ENCODE measurements around the gene SMPD3. TPM values are rescaled to one million over a fixed set of nuclear protein-coding genes. Genes with fewer than 3 reads are reported as not detected.

SMPD3 gene
- total and polyA plus RNA-seq, 8 donors: 0.83 to 5.5 (median 2.2) TPM

- intact Hi-C loops (cut with DNase I): no loop called here
- FAIRE-seq (no peak), ATAC-seq (no peak)
Measured at GRCh38 chr16:68378436-68379415, 69.6 kb downstream of the SMPD3 start.

GRCh38 chr16:68377667-68378393, 70.5 kb downstream of the SMPD3 start:
- WGBS, 2 donors: 71% methylated on average over 11 of the region's 11 CpGs
- H3K4me3 ChIP-seq: no peak overlapping the region
- intact Hi-C loops (cut with DNase I): no loop called here
- no peaks in the 10 kb centered on the region for H3K9me3 ChIP-seq
- no peaks in the 10 kb centered on the region for H3K36me3 ChIP-seq
- FAIRE-seq (no peak), DNase-seq (peak in 2 of 6 donors; percentile 12 to 32), ATAC-seq (peak in 3 of 4 donors; percentile 23 to 58 (median 58))
- H3K27me3 ChIP-seq: no peaks in the 10 kb centered on the region
- no peak overlapping the region for H3K27ac ChIP-seq
- TF ChIP-seq CTCF (IDR thresholded peaks at IDR 0.05): no peak
- no peaks in the 10 kb centered on the region for H3K4me1 ChIP-seq

More at GRCh38 chr16:68378436-68379415, 69.6 kb downstream of the SMPD3 start:
- Histone ChIP-seq H3K4me3 (no peak overlapping the region), H3K9me3 (no peaks in the 10 kb centered on the region), H3K36me3 (no peaks in the 10 kb centered on the region), H3K27me3 (no peaks in the 10 kb centered on the region), H3K27ac (no peak overlapping the region), H3K4me1 (no peaks in the 10 kb centered on the region)
- TF ChIP-seq CTCF (IDR thresholded peaks at IDR 0.05): no peak
- DNase-seq: peak in 2 of 6 donors; percentile 6 to 21
- WGBS, 2 donors: 78 to 85% methylated on average over 13 of the region's 13 CpGs

GRCh38 chr16:68377221-68377620, 71.1 kb downstream of the SMPD3 start:
- no peaks in the 10 kb centered on the region for H3K36me3 ChIP-seq
- ATAC-seq (no peak), FAIRE-seq (no peak), DNase-seq (peak in 2 of 6 donors; percentile 7 to 49)
- TF ChIP-seq CTCF (IDR thresholded peaks at IDR 0.05): no peak
- H3K27me3 ChIP-seq: no peaks in the 10 kb centered on the region
- no peak overlapping the region for H3K27ac ChIP-seq
- no peaks in the 10 kb centered on the region for H3K9me3 ChIP-seq
- intact Hi-C loops (cut with DNase I): no loop called here
- no peak overlapping the region for H3K4me3 ChIP-seq
- H3K4me1 ChIP-seq: no peaks in the 10 kb centered on the region
- WGBS, 2 donors: 92 to 98% methylated on average over 7 of the region's 7 CpGs

DNA sequence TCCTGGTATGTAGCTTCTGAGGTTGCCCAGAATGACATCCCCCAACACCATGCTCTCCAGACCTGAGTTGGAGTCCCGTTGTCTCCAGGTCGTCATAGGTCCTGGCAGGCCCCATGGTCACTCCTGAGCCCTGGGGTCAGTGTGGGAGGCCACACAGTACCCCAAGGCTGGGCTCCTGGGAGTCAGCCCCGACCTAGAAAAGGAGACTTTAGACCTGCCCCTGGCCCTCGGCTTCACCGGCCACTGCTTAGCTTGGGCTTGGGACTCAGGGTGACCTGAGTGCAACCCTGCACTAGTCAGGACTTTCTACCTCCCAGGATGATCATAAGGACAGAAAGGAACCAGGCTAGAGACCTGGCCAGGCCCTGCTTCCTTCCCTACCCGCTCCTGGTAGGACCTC, 71.7 kb downstream of the SMPD3 start:
- H3K27ac ChIP-seq: no peak overlapping the region
- FAIRE-seq (no peak), DNase-seq (peak in 2 of 6 donors; percentile 10 to 25), ATAC-seq (no peak)
- no peaks in the 10 kb centered on the region for H3K36me3 ChIP-seq
- no peaks in the 10 kb centered on the region for H3K27me3 ChIP-seq
- H3K4me1 ChIP-seq: no peaks in the 10 kb centered on the region
- 91 to 96% methylated on average over 6 of the region's 6 CpGs for WGBS, 2 donors
- intact Hi-C loops (cut with DNase I): no loop called here
- TF ChIP-seq CTCF (IDR thresholded peaks at IDR 0.05): no peak
- H3K4me3 ChIP-seq: no peak overlapping the region
- H3K9me3 ChIP-seq: no peaks in the 10 kb centered on the region
